HFF-Myc (cell line): ENCODE results near the gene CCDC63.

Experiments used
- DNase-seq: peaks from one replicate; pipeline ENCODE4 v3.0.0-alpha.2; 2011; ENCODE audit warnings: low read depth; ENCODE audit errors: extremely low read depth
- H3K4me3 ChIP-seq: replicated peaks from 2 replicates; pipeline ENCODE4 v1.5.1; 2011; ENCODE audit warnings: low read depth, mild to moderate bottlenecking, control low read depth, low read length
- TF ChIP-seq, protein P1 (sequence below): IDR thresholded peaks from 2 replicates; pipeline ENCODE4 v1.5.1; 2012; ENCODE audit warnings: mild to moderate bottlenecking, low read depth, low read length, control low read depth; ENCODE audit errors: missing control alignments

Gene CCDC63

DNA sequence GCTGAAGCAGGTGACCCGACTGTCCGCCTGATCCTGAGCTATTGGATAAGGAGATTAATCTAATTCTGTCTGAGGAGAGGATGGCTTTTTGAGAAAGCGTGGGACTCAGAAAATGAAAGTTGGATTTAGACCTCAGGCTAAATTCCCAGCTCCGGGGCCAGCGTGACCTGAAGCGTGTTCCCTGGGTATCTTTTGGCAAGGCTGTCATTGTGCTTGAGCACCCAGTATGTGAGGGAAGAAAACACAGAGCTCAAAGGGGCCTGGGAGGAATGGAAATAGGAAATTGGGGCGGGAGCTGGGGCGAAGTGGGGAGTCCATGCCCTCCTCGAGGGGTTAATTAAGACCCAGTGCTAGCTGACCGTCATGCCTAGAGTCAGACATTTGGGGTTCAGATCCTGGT, 17.5 kb upstream of the CCDC63 start:
- DNase-seq, result no peak
- H3K4me3 ChIP-seq, result no peak overlapping the region
- TF ChIP-seq, protein P1, sequence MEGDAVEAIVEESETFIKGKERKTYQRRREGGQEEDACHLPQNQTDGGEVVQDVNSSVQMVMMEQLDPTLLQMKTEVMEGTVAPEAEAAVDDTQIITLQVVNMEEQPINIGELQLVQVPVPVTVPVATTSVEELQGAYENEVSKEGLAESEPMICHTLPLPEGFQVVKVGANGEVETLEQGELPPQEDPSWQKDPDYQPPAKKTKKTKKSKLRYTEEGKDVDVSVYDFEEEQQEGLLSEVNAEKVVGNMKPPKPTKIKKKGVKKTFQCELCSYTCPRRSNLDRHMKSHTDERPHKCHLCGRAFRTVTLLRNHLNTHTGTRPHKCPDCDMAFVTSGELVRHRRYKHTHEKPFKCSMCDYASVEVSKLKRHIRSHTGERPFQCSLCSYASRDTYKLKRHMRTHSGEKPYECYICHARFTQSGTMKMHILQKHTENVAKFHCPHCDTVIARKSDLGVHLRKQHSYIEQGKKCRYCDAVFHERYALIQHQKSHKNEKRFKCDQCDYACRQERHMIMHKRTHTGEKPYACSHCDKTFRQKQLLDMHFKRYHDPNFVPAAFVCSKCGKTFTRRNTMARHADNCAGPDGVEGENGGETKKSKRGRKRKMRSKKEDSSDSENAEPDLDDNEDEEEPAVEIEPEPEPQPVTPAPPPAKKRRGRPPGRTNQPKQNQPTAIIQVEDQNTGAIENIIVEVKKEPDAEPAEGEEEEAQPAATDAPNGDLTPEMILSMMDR, result no peak

DNA sequence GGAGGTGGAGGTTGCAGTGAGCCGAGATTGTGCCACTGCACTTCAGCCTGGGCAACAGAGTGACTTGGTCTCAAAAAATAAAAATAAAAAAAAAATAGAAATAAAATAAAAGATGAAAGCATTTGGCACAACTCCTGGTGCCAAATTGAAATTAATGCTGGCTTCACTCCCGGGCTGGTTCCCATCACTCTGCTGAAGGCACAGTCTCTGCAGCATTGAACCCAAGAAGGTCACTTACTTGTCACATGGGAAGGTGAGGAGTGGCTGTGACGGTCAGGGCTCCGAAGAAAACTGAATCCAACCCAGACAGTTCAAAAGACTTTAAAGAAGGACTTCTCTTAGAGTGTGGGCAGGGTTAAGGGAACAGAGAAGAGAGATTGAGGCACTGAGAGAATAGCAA, 10.5 kb upstream of the CCDC63 start:
- TF ChIP-seq, protein P1, result no peak
- DNase-seq, result no peak
- no peak overlapping the region for H3K4me3 ChIP-seq

DNA sequence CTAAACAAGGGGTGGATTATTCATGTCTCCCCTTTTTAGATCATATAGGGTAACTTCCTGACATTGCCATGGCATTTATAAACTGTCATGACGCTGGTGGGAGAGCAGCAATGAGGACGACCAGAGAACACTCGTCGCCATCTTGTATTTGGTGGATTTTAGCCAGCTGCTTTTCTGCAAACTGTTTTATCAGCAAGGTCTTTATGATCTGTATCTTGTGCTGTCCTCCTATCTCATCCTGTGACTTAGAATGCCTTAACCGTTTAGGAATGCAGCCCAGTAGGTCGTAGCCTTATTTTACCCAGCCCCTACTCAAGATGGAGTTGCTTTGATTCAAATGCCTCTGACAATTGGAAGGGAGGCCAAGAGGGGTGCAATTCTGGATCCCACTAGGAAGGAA, 5.8 kb upstream of the CCDC63 start:
- TF ChIP-seq, protein P1, result no peak
- H3K4me3 ChIP-seq, result no peak overlapping the region
- no peak for DNase-seq

DNA sequence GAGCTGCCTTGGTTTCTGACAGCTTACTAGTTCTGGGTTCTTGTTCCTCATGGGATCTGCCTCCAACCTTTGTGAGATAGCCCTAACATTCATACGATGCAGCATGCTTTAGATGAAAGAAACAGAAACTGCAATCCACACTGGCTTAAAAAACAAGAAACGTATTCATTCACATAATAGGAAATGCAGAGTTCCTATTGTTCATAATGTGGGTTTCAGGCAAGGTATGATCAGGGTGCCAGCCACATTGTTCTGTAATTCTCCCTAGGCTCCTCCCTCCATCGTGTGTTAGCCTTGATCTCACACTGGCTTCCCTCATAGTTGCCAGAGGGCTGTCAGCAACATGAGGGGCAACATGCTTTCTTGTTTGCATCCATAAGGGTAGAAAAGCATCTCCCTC, 2.7 kb upstream of the CCDC63 start:
- no peak overlapping the region for H3K4me3 ChIP-seq
- DNase-seq, result no peak
- TF ChIP-seq, protein P1, result no peak

DNA sequence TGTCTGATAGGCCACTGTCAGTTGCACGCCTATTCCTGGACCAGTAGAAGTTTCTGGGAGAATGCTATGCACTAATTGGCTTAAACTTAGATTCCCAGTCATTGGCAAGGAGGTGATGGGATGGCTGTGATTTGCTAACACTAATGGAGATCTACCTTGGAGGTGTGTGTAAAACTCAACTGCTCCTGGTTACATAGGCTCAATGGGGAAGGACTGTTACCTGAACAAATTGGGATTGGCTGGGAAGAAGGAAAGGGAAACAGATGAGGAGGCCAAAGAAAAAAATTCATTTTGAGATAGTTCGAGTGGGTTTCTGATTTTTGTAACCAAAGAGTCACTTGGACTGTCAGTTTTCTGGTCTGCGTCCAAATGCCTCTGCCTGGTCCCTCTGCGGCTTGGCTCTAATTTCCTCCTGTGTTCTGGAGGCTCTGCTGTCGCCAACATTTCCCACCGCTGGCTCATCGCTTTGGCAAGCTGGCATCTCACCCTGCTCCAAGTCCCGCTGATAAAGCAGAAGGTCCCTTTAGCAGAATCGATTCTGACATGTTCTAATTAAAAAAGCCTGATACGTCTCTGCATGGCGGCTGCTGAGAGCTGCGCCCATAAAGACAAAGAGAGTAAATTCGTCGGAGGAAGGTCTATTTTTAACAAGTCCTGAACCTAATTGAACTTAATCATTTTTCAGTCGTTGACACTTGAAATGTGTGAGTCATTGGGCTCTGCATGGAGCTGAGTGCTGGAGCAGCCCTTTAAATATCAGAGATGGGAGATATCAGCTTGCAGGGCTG, 2.0 kb upstream of the CCDC63 start:
- DNase-seq, result no peak
- H3K4me3 ChIP-seq, result no peak overlapping the region
- TF ChIP-seq, protein P1, result no peak

DNA sequence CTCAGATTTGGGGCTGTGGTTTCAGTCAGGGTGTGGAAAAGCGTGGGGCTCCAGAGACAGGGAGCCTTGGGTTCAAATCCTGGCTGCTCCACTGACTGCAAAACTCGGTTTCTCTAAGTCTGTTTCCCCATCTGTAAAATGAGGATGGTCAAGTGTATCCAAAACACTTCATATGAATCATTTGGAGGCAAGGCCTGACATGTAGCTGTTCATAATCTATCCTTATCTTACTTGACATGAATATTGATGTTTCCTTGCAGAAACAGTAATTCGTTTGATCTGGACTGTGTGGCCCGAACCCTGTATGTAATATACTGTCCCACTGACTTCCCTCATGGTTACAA, 1.5 kb upstream of the CCDC63 start:
- DNase-seq, result no peak
- no peak overlapping the region for H3K4me3 ChIP-seq
- TF ChIP-seq, protein P1, result no peak

DNA sequence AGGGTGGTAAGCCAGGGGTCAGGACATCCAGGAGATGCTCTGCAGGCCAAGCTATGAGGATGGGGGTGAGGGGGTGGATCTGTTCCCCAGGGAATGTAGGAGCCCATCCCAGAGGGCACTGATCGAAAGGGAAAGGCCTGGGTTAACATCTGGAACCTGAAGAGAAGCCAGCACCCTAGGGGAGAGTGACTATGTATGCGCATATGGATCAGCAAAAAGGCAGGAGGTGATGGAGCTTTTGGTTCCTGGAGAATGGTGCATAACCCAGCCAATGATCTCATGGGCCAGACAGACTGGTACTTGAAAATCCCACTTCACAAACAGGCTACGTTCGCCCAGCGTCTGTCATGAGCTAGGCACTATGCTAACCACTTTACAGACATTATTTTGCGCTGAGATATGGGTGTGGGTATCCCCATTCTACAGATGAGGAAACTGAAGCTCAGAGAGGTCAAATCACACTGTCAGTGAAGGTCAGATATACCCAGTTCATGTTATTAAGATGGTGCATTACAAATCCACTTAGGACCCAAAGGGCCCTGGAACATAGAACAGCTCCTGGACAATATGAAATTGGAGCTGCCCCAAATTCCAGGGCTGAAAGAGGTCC, 1.6 kb downstream of the CCDC63 start:
- TF ChIP-seq, protein P1, result no peak
- H3K4me3 ChIP-seq, result no peak overlapping the region
- DNase-seq, result no peak
